B cell (primary cell): Measurements from ENCODE around the gene SEMA6D. TPM values are rescaled to one million over a fixed set of nuclear protein-coding genes. Genes with fewer than 3 reads are reported as not detected.

Experiments
- ATAC-seq: fragments of 200-7000 bp; cut with Tn5 transposase; one replicate; pipeline ENCODE4 v1.10.0; 2021; ENCODE audit warnings: low read depth, mild to moderate bottlenecking, moderate number of reproducible peaks, moderate library complexity
- CTCF ChIA-PET: fragments of 350-600 bp; sonication (Branson Sonifier 250); formaldehyde crosslinking; loops from one replicate; lab custom pipeline; 2021; ENCODE audit warnings: antibody characterized with exemption, inconsistent platforms; lab: Charles Lee
- POLR2A ChIA-PET: fragments of 350-600 bp; sonication (Branson Sonifier 250); formaldehyde crosslinking; loops from one replicate; lab custom pipeline; 2021; ENCODE audit warnings: antibody characterized with exemption; lab: Charles Lee
- DNase-seq: peaks from one replicate; pipeline ENCODE4 v3.0.0; 2013
- H2AFZ ChIP-seq: 2 replicates; pipeline ENCODE4 v1.6.1; 2012; ENCODE audit warnings: mild to moderate bottlenecking, low read depth, low read length; ENCODE audit not compliant: insufficient read depth, poor library complexity, severe bottlenecking
- H3K27ac ChIP-seq, 2 donors: 1 replicate in 1 of 2; 2 replicates in 1 of 2; pipeline ENCODE4 v1.5.1; 2012 to 2013; ENCODE audit warnings: low read length in 2 of 2, mild to moderate bottlenecking in 2 of 2, moderate library complexity in 1 of 2
- H3K27me3 ChIP-seq, 4 experiments: fragments of 200-600 bp in 1 of 4; sonication (generic) in 1 of 4; replicated peaks in 1 of 4; 1 replicate in 2 of 4; 2 replicates in 2 of 4; pipeline versions ENCODE4 v1.6.1 to v1.7.0; 2013 to 2016; ENCODE audit warnings: low read length in 3 of 4, mild to moderate bottlenecking in 2 of 4, mixed read lengths in 1 of 4, moderate library complexity in 1 of 4; ENCODE audit not compliant: insufficient read depth in 4 of 4, control insufficient read depth in 3 of 4; ENCODE audit errors: control extremely low read depth in 1 of 4
- H3K36me3 ChIP-seq, 2 experiments: replicated peaks in 1 of 2; 1 replicate in 1 of 2; 2 replicates in 1 of 2; pipeline versions ENCODE4 v1.6.1 to v1.7.1; 2013; ENCODE audit warnings: low read length in 1 of 2; ENCODE audit not compliant: insufficient read depth in 2 of 2, control insufficient read depth in 1 of 2; ENCODE audit errors: control extremely low read depth in 1 of 2, extremely low read depth in 1 of 2
- H3K4me1 ChIP-seq, 2 donors: fragments of 200-600 bp in 1 of 2; sonication (generic) in 1 of 2; 1 replicate in 1 of 2; 2 replicates in 1 of 2; pipeline versions ENCODE4 v1.5.1 to v1.6.1; 2013 to 2017; ENCODE audit warnings: low read length in 2 of 2; ENCODE audit not compliant: control insufficient read depth in 2 of 2, insufficient read depth in 2 of 2
- H3K4me2 ChIP-seq: replicated peaks from 2 replicates; pipeline ENCODE3; 2012; ENCODE audit warnings: mild to moderate bottlenecking, low read depth, low read length; ENCODE audit not compliant: poor library complexity, severe bottlenecking
- H3K4me3 ChIP-seq, 5 experiments: fragments of 200-600 bp in 1 of 5; sonication (generic) in 1 of 5; 1 replicate in 3 of 5; 2 replicates in 2 of 5; pipeline versions ENCODE4 v1.5.1 to v1.7.0; 2011 to 2016; ENCODE audit warnings: low read length in 4 of 5, mild to moderate bottlenecking in 4 of 5, low read depth in 2 of 5, control low read depth in 1 of 5, moderate library complexity in 1 of 5; ENCODE audit not compliant: insufficient read depth in 1 of 5; ENCODE audit errors: control extremely low read depth in 1 of 5, extremely low read depth in 1 of 5
- H3K79me2 ChIP-seq: fragments of 200-600 bp; sonication (generic); one replicate; pipeline ENCODE4 v1.6.0; 2016; ENCODE audit warnings: low read length; ENCODE audit not compliant: control insufficient read depth, insufficient read depth
- H3K9ac ChIP-seq: fragments of 200-600 bp; sonication (generic); 2 replicates; pipeline ENCODE4 v1.6.1; 2017; ENCODE audit warnings: mild to moderate bottlenecking, low read length, moderate library complexity
- H3K9me3 ChIP-seq, 3 donors: one replicate each; pipeline versions ENCODE4 v1.6.1 to v1.7.1; 2013; ENCODE audit warnings: low read length in 2 of 3; ENCODE audit not compliant: control insufficient read depth in 2 of 3, insufficient read depth in 1 of 3; ENCODE audit errors: control extremely low read depth in 1 of 3
- H4K20me1 ChIP-seq: 2 replicates; pipeline ENCODE4 v1.6.0; 2012; ENCODE audit warnings: mild to moderate bottlenecking, low read length; ENCODE audit not compliant: insufficient read depth, control insufficient read depth, poor library complexity, severe bottlenecking
- H3K27ac Mint-ChIP-seq: one replicate; pipeline ENCODE4 v1.8.0; 2021; ENCODE audit warnings: mixed read lengths
- H3K27me3 Mint-ChIP-seq: one replicate; pipeline ENCODE4 v1.8.0; 2021; ENCODE audit warnings: mixed read lengths
- H3K4me1 Mint-ChIP-seq: one replicate; pipeline ENCODE4 v1.8.0; 2021; ENCODE audit warnings: mixed read lengths
- H3K4me3 Mint-ChIP-seq: one replicate; pipeline ENCODE4 v1.8.0; 2021; ENCODE audit warnings: mixed read lengths
- H3K9me3 Mint-ChIP-seq: one replicate; pipeline ENCODE4 v1.8.0; 2022; ENCODE audit warnings: mixed read lengths; ENCODE audit not compliant: insufficient read depth
- EZH2 ChIP-seq: IDR thresholded peaks from 2 replicates; pipeline ENCODE4 v1.6.1; 2012; ENCODE audit warnings: borderline replicate concordance, low read depth, mild to moderate bottlenecking, moderate library complexity, low read length; ENCODE audit not compliant: insufficient read depth, poor library complexity, severe bottlenecking
- WGBS: methylation state at CpG from one replicate; pipeline ENCODE4 v1.1.5; 2013; ENCODE audit warnings: missing lambda C conversion rate; ENCODE audit not compliant: insufficient coverage; 5-methylcytosine and 5-hydroxymethylcytosine counted together
- intact Hi-C: fragments of 100-400 bp; cut with micrococcal nuclease; formaldehyde crosslinking; loops from one replicate; pipeline ENCODE4 v1.10.0; 2022
- polyA plus RNA-seq: library from polyadenylated mRNA; depleted of rRNA; stranded (reverse); fragments of >200 nt; gene quantifications from 2 replicates; pipeline ENCODE4 v1.2.3, GENCODE V29; 2012
- total RNA-seq, 2 donors: library from RNA; stranded (reverse); fragments of 120-200 nt in 1 of 2; gene quantifications; 1 replicate in 1 of 2; 2 replicates in 1 of 2; pipeline versions ENCODE4 v1.2.3 to v1.2.4, GENCODE V29; 2013 to 2022
- TF ChIP-seq, protein P1 (sequence below): fragments of 200-600 bp; IDR thresholded peaks from one replicate; pipeline ENCODE4 v1.8.0; 2022; ENCODE audit warnings: antibody characterized with exemption, mild to moderate bottlenecking

Gene SEMA6D
- total and polyA plus RNA-seq, 2 donors (not counting 1 experiment from before 2014, with no cell fraction given), result not detected

DNA sequence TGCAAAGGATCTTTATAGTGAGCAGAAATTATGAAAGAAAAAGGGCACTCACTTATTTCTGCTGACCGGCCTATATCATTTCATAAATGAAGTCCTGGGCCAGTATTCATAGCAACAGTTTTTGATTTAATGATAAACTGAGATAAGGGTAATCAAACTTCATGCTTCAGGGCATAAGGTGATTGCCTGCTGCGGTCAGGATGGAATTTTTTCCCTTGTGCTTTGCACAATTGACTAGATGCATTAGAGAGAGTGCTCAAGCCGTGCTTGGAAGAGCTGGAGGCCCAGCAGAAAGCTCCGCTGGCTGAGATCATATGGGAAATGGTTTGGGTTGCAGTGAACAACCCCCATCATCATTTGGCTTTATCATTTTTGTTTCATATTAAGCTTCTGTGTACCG lies 10.4 kb downstream of the SEMA6D start:
- 82% methylated on average over 1 of the region's 5 CpGs for WGBS
- POLR2A ChIA-PET, result no interaction called here

DNA sequence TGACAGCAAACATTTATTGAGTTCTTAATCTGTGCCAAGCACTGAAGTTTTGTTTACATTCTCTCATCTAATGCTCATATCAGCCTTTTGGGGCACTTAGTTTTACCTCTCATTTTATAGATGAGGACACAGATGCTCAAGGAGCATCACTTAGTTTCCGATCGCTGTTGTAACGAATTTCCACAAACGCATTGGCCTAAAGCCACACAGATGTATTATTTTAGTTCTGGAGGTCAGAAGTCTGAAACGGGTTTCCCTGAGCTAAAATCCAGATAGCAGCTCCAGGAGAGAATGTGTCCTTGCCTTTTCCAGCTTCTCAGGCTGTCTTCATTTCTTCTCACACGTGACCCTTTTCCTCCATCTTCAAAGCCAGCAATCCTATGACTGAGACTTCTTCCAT lies 11.1 kb downstream of the SEMA6D start:
- DNase-seq (no peak), ATAC-seq (no peak)
- H3K4me1 Mint-ChIP-seq, result no peaks in the 10 kb centered on the region
- Histone ChIP-seq H3K9ac (no peak overlapping the region), H3K4me3 (no peak overlapping the region), H3K27me3 (no peaks in the 10 kb centered on the region), H3K36me3 (no peaks in the 10 kb centered on the region), H3K9me3 (peaks cover 0 to 3% (median 0%) of the 10 kb centered on the region in 3 donors), H4K20me1 (no peaks in the 10 kb centered on the region), H3K79me2 (no peaks in the 10 kb centered on the region), H3K27ac (no peak overlapping the region), H3K4me2 (no peak overlapping the region), H2AFZ (no peak overlapping the region), H3K4me1 (no peaks in the 10 kb centered on the region)
- POLR2A ChIA-PET, result no interaction called here
- intact Hi-C loops, result no loop called here
- no peaks in the 10 kb centered on the region for H3K9me3 Mint-ChIP-seq
- H3K27me3 Mint-ChIP-seq, result peaks cover 9% of the 10 kb centered on the region
- 89% methylated on average over 5 of the region's 6 CpGs for WGBS
- H3K27ac Mint-ChIP-seq, result no peak overlapping the region
- H3K4me3 Mint-ChIP-seq, result no peak overlapping the region
- TF ChIP-seq, protein P1, sequence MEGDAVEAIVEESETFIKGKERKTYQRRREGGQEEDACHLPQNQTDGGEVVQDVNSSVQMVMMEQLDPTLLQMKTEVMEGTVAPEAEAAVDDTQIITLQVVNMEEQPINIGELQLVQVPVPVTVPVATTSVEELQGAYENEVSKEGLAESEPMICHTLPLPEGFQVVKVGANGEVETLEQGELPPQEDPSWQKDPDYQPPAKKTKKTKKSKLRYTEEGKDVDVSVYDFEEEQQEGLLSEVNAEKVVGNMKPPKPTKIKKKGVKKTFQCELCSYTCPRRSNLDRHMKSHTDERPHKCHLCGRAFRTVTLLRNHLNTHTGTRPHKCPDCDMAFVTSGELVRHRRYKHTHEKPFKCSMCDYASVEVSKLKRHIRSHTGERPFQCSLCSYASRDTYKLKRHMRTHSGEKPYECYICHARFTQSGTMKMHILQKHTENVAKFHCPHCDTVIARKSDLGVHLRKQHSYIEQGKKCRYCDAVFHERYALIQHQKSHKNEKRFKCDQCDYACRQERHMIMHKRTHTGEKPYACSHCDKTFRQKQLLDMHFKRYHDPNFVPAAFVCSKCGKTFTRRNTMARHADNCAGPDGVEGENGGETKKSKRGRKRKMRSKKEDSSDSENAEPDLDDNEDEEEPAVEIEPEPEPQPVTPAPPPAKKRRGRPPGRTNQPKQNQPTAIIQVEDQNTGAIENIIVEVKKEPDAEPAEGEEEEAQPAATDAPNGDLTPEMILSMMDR, result no peak
- TF ChIP-seq EZH2, result no peak
- CTCF ChIA-PET, result no interaction called here

More for the DNA sequence above, 10.4 kb downstream of the SEMA6D start:
- no peak overlapping the region for H3K9ac ChIP-seq
- intact Hi-C loops, result no loop called here
- no peaks in the 10 kb centered on the region for H3K27me3 ChIP-seq
- H3K4me2 ChIP-seq, result no peak overlapping the region
- no peaks in the 10 kb centered on the region for H4K20me1 ChIP-seq
- H3K36me3 ChIP-seq, result no peaks in the 10 kb centered on the region
- Mint-ChIP-seq H3K4me1 (no peaks in the 10 kb centered on the region), H3K4me3 (no peak overlapping the region), H3K27me3 (peaks cover 14% of the 10 kb centered on the region), H3K27ac (no peak overlapping the region), H3K9me3 (no peaks in the 10 kb centered on the region)
- CTCF ChIA-PET, result no interaction called here
- H3K27ac ChIP-seq, result no peak overlapping the region
- no peak for ATAC-seq
- DNase-seq, result no peak
- H3K9me3 ChIP-seq, result peaks cover 0 to 3% (median 0%) of the 10 kb centered on the region in 3 donors
- no peaks in the 10 kb centered on the region for H3K4me1 ChIP-seq
- TF ChIP-seq, protein P1, result no peak
- no peak for TF ChIP-seq EZH2
- H3K4me3 ChIP-seq, result no peak overlapping the region
- no peaks in the 10 kb centered on the region for H3K79me2 ChIP-seq
- H2AFZ ChIP-seq, result no peak overlapping the region
